HUES64 (cell line): ENCODE results near the gene NAALADL2.

Experiments used
- H3K27ac ChIP-seq: 2 replicates; pipeline ENCODE4 v1.7.0; 2013; ENCODE audit warnings: low read depth, low read length, inconsistent platforms
- H3K27me3 ChIP-seq: 2 replicates; pipeline ENCODE4 v1.6.1; 2013; ENCODE audit warnings: mild to moderate bottlenecking, low read length; ENCODE audit not compliant: insufficient read depth
- H3K36me3 ChIP-seq: 2 replicates; pipeline ENCODE4 v1.6.1; 2013; ENCODE audit warnings: mild to moderate bottlenecking, low read length; ENCODE audit not compliant: insufficient read depth
- H3K4me1 ChIP-seq: 2 replicates; pipeline ENCODE4 v1.6.1; 2013; ENCODE audit warnings: mild to moderate bottlenecking, low read length, moderate library complexity; ENCODE audit not compliant: insufficient read depth
- H3K4me3 ChIP-seq: 2 replicates; pipeline ENCODE4 v1.5.1; 2013; ENCODE audit warnings: mild to moderate bottlenecking, low read length, moderate library complexity
- H3K9ac ChIP-seq: 2 replicates; pipeline ENCODE4 v1.6.1; 2013; ENCODE audit warnings: mild to moderate bottlenecking, low read depth, low read length
- H3K9me3 ChIP-seq: 2 replicates; pipeline ENCODE4 v1.6.1; 2013; ENCODE audit warnings: low read depth, low read length; ENCODE audit not compliant: insufficient read depth
- WGBS: fragments of 150-250, 120-280 bp; methylation state at CpG from one replicate; pipeline ENCODE4 v1.1.7; 2013; ENCODE audit warnings: missing lambda C conversion rate; 5-methylcytosine and 5-hydroxymethylcytosine counted together

The NAALADL2 gene

GRCh38 chr3:174857301-174857700, 1.8 kb upstream of the NAALADL2 start:
- Histone ChIP-seq H3K9me3 (no peaks in the 10 kb centered on the region), H3K36me3 (no peaks in the 10 kb centered on the region), H3K9ac (no peak overlapping the region), H3K27ac (no peak overlapping the region), H3K4me3 (no peak overlapping the region), H3K4me1 (peaks cover 14% of the 10 kb centered on the region; the same call in 1 of the 2 replicates), H3K27me3 (no peaks in the 10 kb centered on the region)
- no CpG with 5 or more reads among the region's 3 CpGs for WGBS

GRCh38 chr3:174858353-174858752, 781 bp upstream of the NAALADL2 start:
- WGBS: no CpG with 5 or more reads among the region's 1 CpG

GRCh38 chr3:174859756-174860155, 622 bp downstream of the NAALADL2 start:
- no peaks in the 10 kb centered on the region for H3K36me3 ChIP-seq
- H3K27me3 ChIP-seq: no peaks in the 10 kb centered on the region
- H3K9me3 ChIP-seq: no peaks in the 10 kb centered on the region
- H3K9ac ChIP-seq: peak overlapping the region; percentile 24; the same call in 1 of the 2 replicates
- WGBS: 82% methylated on average over 3 of the region's 3 CpGs
- no peak overlapping the region for H3K27ac ChIP-seq
- no peak overlapping the region for H3K4me3 ChIP-seq
- H3K4me1 ChIP-seq: peaks cover 18% of the 10 kb centered on the region

More at GRCh38 chr3:174858353-174858752, 781 bp upstream of the NAALADL2 start:
- no peaks in the 10 kb centered on the region for H3K9me3 ChIP-seq
- H3K36me3 ChIP-seq: no peaks in the 10 kb centered on the region
- H3K4me3 ChIP-seq: no peak overlapping the region
- no peaks in the 10 kb centered on the region for H3K27me3 ChIP-seq
- no peak overlapping the region for H3K27ac ChIP-seq
- peaks cover 17% of the 10 kb centered on the region for H3K4me1 ChIP-seq
- H3K9ac ChIP-seq: no peak overlapping the region

GRCh38 chr3:174862101-174862500, 3.0 kb downstream of the NAALADL2 start:
- Histone ChIP-seq H3K9ac (no peak overlapping the region), H3K4me1 (peaks cover 18% of the 10 kb centered on the region), H3K9me3 (no peaks in the 10 kb centered on the region), H3K27ac (no peak overlapping the region), H3K4me3 (no peak overlapping the region), H3K36me3 (no peaks in the 10 kb centered on the region), H3K27me3 (no peaks in the 10 kb centered on the region)
- WGBS: 71% methylated on average over 3 of the region's 3 CpGs

GRCh38 chr3:174862666-174863065, 3.5 kb downstream of the NAALADL2 start:
- Histone ChIP-seq H3K9ac (no peak overlapping the region), H3K27ac (no peak overlapping the region), H3K4me3 (no peak overlapping the region), H3K4me1 (peaks cover 18% of the 10 kb centered on the region), H3K36me3 (no peaks in the 10 kb centered on the region), H3K9me3 (no peaks in the 10 kb centered on the region), H3K27me3 (no peaks in the 10 kb centered on the region)
- 96% methylated on average over 3 of the region's 3 CpGs for WGBS

- H3K4me3 ChIP-seq: no peak overlapping the region
- no peak overlapping the region for H3K27ac ChIP-seq
These were observed 4.4 kb downstream of the NAALADL2 start for GRCh38 chr3:174863488-174863887.

GRCh38 chr3:174869448-174869847, 10.3 kb downstream of the NAALADL2 start:
- Histone ChIP-seq H3K4me3 (no peak overlapping the region), H3K27me3 (no peaks in the 10 kb centered on the region), H3K9ac (no peak overlapping the region), H3K36me3 (no peaks in the 10 kb centered on the region), H3K9me3 (no peaks in the 10 kb centered on the region), H3K4me1 (no peaks in the 10 kb centered on the region), H3K27ac (no peak overlapping the region)
- 94% methylated on average over 7 of the region's 7 CpGs for WGBS

More at GRCh38 chr3:174863488-174863887, 4.4 kb downstream of the NAALADL2 start:
- peaks cover 18% of the 10 kb centered on the region for H3K4me1 ChIP-seq
- no peaks in the 10 kb centered on the region for H3K36me3 ChIP-seq
- H3K27me3 ChIP-seq: no peaks in the 10 kb centered on the region
- H3K9ac ChIP-seq: no peak overlapping the region
- H3K9me3 ChIP-seq: no peaks in the 10 kb centered on the region

GRCh38 chr3:174873832-174874657, 14.9 kb downstream of the NAALADL2 start:
- 94% methylated on average over 3 of the region's 3 CpGs for whole genome bisulfite sequencing
- Histone ChIP-seq H3K4me1 (peaks cover 13% of the 10 kb centered on the region), H3K27ac (no peak overlapping the region)

GRCh38 chr3:174882789-174883188, 23.7 kb downstream of the NAALADL2 start:
- 0 out of 2 replicates have a peak, but pooled peaks cover 4% of the 10 kb centered on the region for H3K9me3 ChIP-seq
- 98% methylated on average over 4 of the region's 6 CpGs for WGBS
- H3K9ac ChIP-seq: no peak overlapping the region
- H3K4me1 ChIP-seq: no peaks in the 10 kb centered on the region
- H3K36me3 ChIP-seq: no peaks in the 10 kb centered on the region
- no peaks in the 10 kb centered on the region for H3K27me3 ChIP-seq
- no peak overlapping the region for H3K4me3 ChIP-seq
- H3K27ac ChIP-seq: no peak overlapping the region

More at GRCh38 chr3:174873832-174874657, 14.9 kb downstream of the NAALADL2 start:
- Histone ChIP-seq H3K36me3 (no peaks in the 10 kb centered on the region), H3K27me3 (no peaks in the 10 kb centered on the region), H3K4me3 (no peak overlapping the region), H3K9me3 (no peaks in the 10 kb centered on the region), H3K9ac (no peak overlapping the region)

- 0 out of 2 replicates have a peak, but pooled peaks cover 4% of the 10 kb centered on the region for H3K9me3 ChIP-seq
- no peaks in the 10 kb centered on the region for H3K36me3 ChIP-seq
- H3K9ac ChIP-seq: no peak overlapping the region
- H3K4me1 ChIP-seq: no peaks in the 10 kb centered on the region
- H3K27ac ChIP-seq: no peak overlapping the region
- no peaks in the 10 kb centered on the region for H3K27me3 ChIP-seq
- no peak overlapping the region for H3K4me3 ChIP-seq
- 95% methylated on average over 6 of the region's 6 CpGs for WGBS
These were observed 24.9 kb downstream of the NAALADL2 start for GRCh38 chr3:174883881-174884675.
